SHP77 (cell line): ENCODE results near the gene CCDC171.

ENCODE experiments used
- DNase-seq, 2 experiments: peaks; one replicate each; lab custom pipeline; 2025; lab: John Stamatoyannopoulos, UW

The CCDC171 gene

GRCh38 chr9:15882883-15883282 is 330.0 kb downstream of the CCDC171 start:
- no peak for DNase-seq

- DNase-seq: no peak
Measured at GRCh38 chr9:15885464-15885863, 332.6 kb downstream of the CCDC171 start.

GRCh38 chr9:15889555-15889954 is 336.7 kb downstream of the CCDC171 start:
- DNase-seq: no peak

- no peak for DNase-seq
Measured at GRCh38 chr9:15901572-15901971, 348.7 kb downstream of the CCDC171 start.

GRCh38 chr9:15909297-15909696 is 356.5 kb downstream of the CCDC171 start:
- DNase-seq: no peak

- no peak for DNase-seq
Measured at GRCh38 chr9:15915711-15916110, 362.9 kb downstream of the CCDC171 start.

- no peak for DNase-seq
Measured at GRCh38 chr9:15927161-15927560, 374.3 kb downstream of the CCDC171 start.

GRCh38 chr9:15935661-15936305 is 382.9 kb downstream of the CCDC171 start:
- peak; percentile 33 to 43 for DNase-seq

- peak; percentile 90 to 91 for DNase-seq
Measured at GRCh38 chr9:15936306-15936921, 383.6 kb downstream of the CCDC171 start.

GRCh38 chr9:15942831-15943424 is 390.1 kb downstream of the CCDC171 start:
- no peak for DNase-seq

GRCh38 chr9:15944341-15944740 is 391.5 kb downstream of the CCDC171 start:
- no peak for DNase-seq

- DNase-seq: no peak
Measured at GRCh38 chr9:15959663-15960062, 406.8 kb downstream of the CCDC171 start.

GRCh38 chr9:15961217-15961616 is 408.4 kb downstream of the CCDC171 start:
- DNase-seq: no peak

GRCh38 chr9:15965246-15965745 is 412.5 kb downstream of the CCDC171 start:
- DNase-seq: no peak

GRCh38 chr9:15966471-15966870 is 413.6 kb downstream of the CCDC171 start:
- no peak for DNase-seq

GRCh38 chr9:15967068-15967467 is 414.2 kb downstream of the CCDC171 start:
- DNase-seq: no peak

GRCh38 chr9:15972760-15973159 is 419.9 kb downstream of the CCDC171 start:
- DNase-seq: no peak

- no peak for DNase-seq
Measured at GRCh38 chr9:15975101-15975778, 422.4 kb downstream of the CCDC171 start.

GRCh38 chr9:15977438-15977837 is 424.6 kb downstream of the CCDC171 start:
- no peak for DNase-seq

- no peak for DNase-seq
Measured at GRCh38 chr9:15982182-15982581, 429.3 kb downstream of the CCDC171 start.

GRCh38 chr9:15999422-16000339 is 446.8 kb downstream of the CCDC171 start:
- DNase-seq: no peak

GRCh38 chr9:16000811-16001210 is 448.0 kb downstream of the CCDC171 start:
- DNase-seq: no peak
